Prostate gland (tissue), 2 donors: ENCODE measurements around the gene DPH3. TPM values are rescaled to one million over a fixed set of nuclear protein-coding genes. Genes with fewer than 3 reads are reported as not detected.

Experiments
- DNase-seq: peaks from one replicate; pipeline ENCODE4 v3.0.0-alpha.2; 2019; ENCODE audit warnings: low spot score
- H3K27ac ChIP-seq, 2 donors: fragments of 200-600 bp; sonication (generic); 2 replicates each; pipeline ENCODE4 v1.5.1; 2017 to 2019
- H3K27me3 ChIP-seq: fragments of 200-600 bp; sonication (generic); replicated peaks from 2 replicates; pipeline ENCODE4 v1.5.1; 2019; ENCODE audit not compliant: insufficient read depth
- H3K36me3 ChIP-seq, 2 donors: fragments of 200-600 bp; sonication (generic); 1 replicate in 1 of 2; 2 replicates in 1 of 2; pipeline versions ENCODE4 v1.5.1 to v1.8.1; 2017 to 2019
- H3K4me1 ChIP-seq: fragments of 200-600 bp; sonication (generic); replicated peaks from 2 replicates; pipeline ENCODE4 v1.5.1; 2019
- H3K4me3 ChIP-seq, 2 donors: fragments of 200-600 bp; sonication (generic); 2 replicates each; pipeline ENCODE4 v1.5.1; 2017 to 2019
- H3K9me3 ChIP-seq: fragments of 200-600 bp; sonication (generic); 2 replicates; pipeline ENCODE4 v1.5.1; 2017
- CTCF ChIP-seq, 4 experiments: fragments of 200-600 bp in 2 of 4; fragments of 450-650 bp in 2 of 4; sonication (generic) in 2 of 4; IDR thresholded peaks; 1 replicate in 3 of 4; 2 replicates in 1 of 4; pipeline ENCODE4 v1.5.1; 2016 to 2019; ENCODE audit warnings: antibody characterized with exemption in 4 of 4, mild to moderate bottlenecking in 2 of 4, moderate library complexity in 2 of 4
- POLR2A ChIP-seq: fragments of 450-650 bp; IDR thresholded peaks from one replicate; pipeline ENCODE4 v1.6.1; 2016; ENCODE audit warnings: antibody characterized with exemption, mild to moderate bottlenecking
- POLR2AphosphoS5 ChIP-seq: sonication (generic); formaldehyde crosslinking; IDR thresholded peaks from one replicate; pipeline ENCODE4 v1.6.1; 2017; ENCODE audit warnings: antibody characterized with exemption
- WGBS: methylation state at CpG from one replicate; pipeline ENCODE4 v1.1.5; 2018; 5-methylcytosine and 5-hydroxymethylcytosine counted together
- intact Hi-C: fragments of 100-400 bp; cut with DNase I; formaldehyde crosslinking; loops from one replicate; pipeline ENCODE4 v1.14.2; 2022
- total RNA-seq, 2 donors: library from RNA; depleted of rRNA; stranded (reverse); fragments of >200 nt; gene quantifications; one replicate each; pipeline ENCODE4 v1.1.0, GENCODE V29; 2016

The DPH3 gene
- total RNA-seq, 2 donors from 2014 or later: 12.4 to 13.8 TPM

- WGBS: 65% methylated on average over 3 of the region's 3 CpGs
- no peaks in the 10 kb centered on the region for H3K36me3 ChIP-seq
- DNase-seq: no peak
These were observed 14.5 kb upstream of the DPH3 start for GRCh38 chr3:16279010-16279801.

GRCh38 chr3:16277471-16277870 lies 12.7 kb upstream of the DPH3 start:
- Histone ChIP-seq H3K27me3 (no peaks in the 10 kb centered on the region), H3K36me3 (no peaks in the 10 kb centered on the region), H3K27ac (no peak overlapping the region), H3K9me3 (no peaks in the 10 kb centered on the region), H3K4me1 (no peaks in the 10 kb centered on the region), H3K4me3 (no peak overlapping the region)
- 90% methylated on average over 3 of the region's 3 CpGs for whole genome bisulfite sequencing
- no peak for DNase-seq
- intact Hi-C loops: no loop called here
- TF ChIP-seq CTCF (IDR thresholded peaks at IDR 0.05) (no peak), POLR2AphosphoS5 (no peak), POLR2A (no peak)

More at GRCh38 chr3:16279010-16279801, 14.5 kb upstream of the DPH3 start:
- H3K9me3 ChIP-seq: no peaks in the 10 kb centered on the region
- intact Hi-C loops: no loop called here
- TF ChIP-seq POLR2AphosphoS5 (no peak), CTCF (IDR thresholded peaks at IDR 0.05) (no peak), POLR2A (no peak)
- no peaks in the 10 kb centered on the region for H3K4me1 ChIP-seq
- no peak overlapping the region for H3K4me3 ChIP-seq
- H3K27me3 ChIP-seq: no peaks in the 10 kb centered on the region
- no peak overlapping the region for H3K27ac ChIP-seq

GRCh38 chr3:16273867-16274266 lies 9.1 kb upstream of the DPH3 start:
- H3K4me3 ChIP-seq: no peak overlapping the region
- no peak for TF ChIP-seq POLR2A
- TF ChIP-seq CTCF (IDR thresholded peaks at IDR 0.05): no peak
- no peak for TF ChIP-seq POLR2AphosphoS5
- intact Hi-C loops: no loop called here
- no peak overlapping the region for H3K27ac ChIP-seq
- no peaks in the 10 kb centered on the region for H3K27me3 ChIP-seq
- no peaks in the 10 kb centered on the region for H3K9me3 ChIP-seq
- no peaks in the 10 kb centered on the region for H3K36me3 ChIP-seq
- WGBS: 90% methylated on average over 2 of the region's 2 CpGs
- no peak for DNase-seq
- H3K4me1 ChIP-seq: no peaks in the 10 kb centered on the region

- intact Hi-C loops: no loop called here
- no peaks in the 10 kb centered on the region for H3K9me3 ChIP-seq
- DNase-seq: no peak
- H3K4me3 ChIP-seq: no peak overlapping the region
- no peaks in the 10 kb centered on the region for H3K4me1 ChIP-seq
- H3K27ac ChIP-seq: no peak overlapping the region
- H3K27me3 ChIP-seq: no peaks in the 10 kb centered on the region
- no peaks in the 10 kb centered on the region for H3K36me3 ChIP-seq
- TF ChIP-seq POLR2A: no peak
- no peak for TF ChIP-seq CTCF (IDR thresholded peaks at IDR 0.05)
- TF ChIP-seq POLR2AphosphoS5: no peak
- 69% methylated on average over 1 of the region's 1 CpG for WGBS
These were observed 7.8 kb upstream of the DPH3 start for GRCh38 chr3:16272588-16272987.

GRCh38 chr3:16270855-16271254 lies 6.1 kb upstream of the DPH3 start:
- Histone ChIP-seq H3K27me3 (no peaks in the 10 kb centered on the region), H3K9me3 (no peaks in the 10 kb centered on the region), H3K27ac (no peak overlapping the region), H3K4me1 (peaks cover 2% of the 10 kb centered on the region), H3K36me3 (no peaks in the 10 kb centered on the region), H3K4me3 (no peak overlapping the region)
- intact Hi-C loops: no loop called here
- no peak for DNase-seq
- TF ChIP-seq POLR2A (no peak), POLR2AphosphoS5 (no peak)
- WGBS: 94% methylated on average over 10 of the region's 10 CpGs
